Right lobe of liver (tissue), 6 donors: Measurements from ENCODE around the gene LRTM2. TPM values are rescaled to one million over a fixed set of nuclear protein-coding genes. Genes with fewer than 3 reads are reported as not detected.

Experiments used
- ATAC-seq, 4 donors: fragments of 200-7000 bp; cut with Tn5 transposase; one replicate each; pipeline ENCODE4 v1.9.1; 2020; ENCODE audit warnings: mild to moderate bottlenecking in 4 of 4, moderate library complexity in 4 of 4
- DNase-seq, 3 donors: peaks; one replicate each; pipeline ENCODE4 v3.0.0-alpha.2; 2020
- H3K27ac ChIP-seq, 3 donors: fragments of 200-600 bp; one replicate each; pipeline ENCODE4 v1.8.0; 2022
- H3K27me3 ChIP-seq, 2 donors: fragments of 200-600 bp; one replicate each; pipeline ENCODE4 v1.8.0; 2022
- H3K36me3 ChIP-seq, 4 donors: fragments of 200-600 bp; sonication (generic) in 1 of 4; one replicate each; pipeline versions ENCODE4 v1.5.1 to v1.8.0; 2017 to 2022; ENCODE audit warnings: control low read depth in 1 of 4
- H3K4me1 ChIP-seq, 4 donors: fragments of 200-600 bp; sonication (generic) in 1 of 4; one replicate each; pipeline versions ENCODE4 v1.5.1 to v1.8.0; 2017 to 2022; ENCODE audit warnings: control low read depth in 1 of 4
- H3K4me3 ChIP-seq, 3 donors: fragments of 200-600 bp; one replicate each; pipeline ENCODE4 v1.8.0; 2022
- H3K9me3 ChIP-seq, 4 donors: fragments of 200-600 bp; sonication (generic) in 1 of 4; one replicate each; pipeline versions ENCODE4 v1.5.1 to v1.8.0; 2017 to 2022; ENCODE audit warnings: control low read depth in 1 of 4
- CTCF ChIP-seq, 4 donors: fragments of 200-600 bp in 3 of 4; fragments of 450-650 bp in 1 of 4; IDR thresholded peaks; one replicate each; pipeline versions ENCODE4 v1.5.1 to v1.8.0; 2016 to 2022; ENCODE audit warnings: antibody characterized with exemption in 4 of 4, mild to moderate bottlenecking in 2 of 4
- POLR2A ChIP-seq: fragments of 450-650 bp; IDR thresholded peaks from one replicate; pipeline ENCODE4 v1.6.1; 2017; ENCODE audit warnings: antibody characterized with exemption, mild to moderate bottlenecking
- WGBS: methylation state at CpG from one replicate; pipeline ENCODE4 v1.1.6; 2018; ENCODE audit warnings: low coverage, low lambda C conversion rate; ENCODE audit not compliant: insufficient coverage; ENCODE audit errors: missing lambda C conversion rate; 5-methylcytosine and 5-hydroxymethylcytosine counted together
- intact Hi-C, 2 donors: fragments of 100-400 bp; cut with DNase I; formaldehyde crosslinking; loops; one replicate each; pipeline versions ENCODE4 v1.11.2 to v1.14.1; 2022
- total RNA-seq, 6 experiments: library from RNA; depleted of rRNA in 2 of 6; stranded (reverse); fragments of >200 nt in 2 of 6; fragmentation: NEBNext Ultra II Directional in 3 of 6; extraction: Animal tissue kit (Norgen Biotek cat#: 25700) in 3 of 6; gene quantifications; one replicate each; pipeline versions ENCODE4 v1.1.0 to v1.2.4, GENCODE V29; 2016 to 2023
- donor health status: DM: no; HTN: yes; CAD: no.
- donor health status: DM: no; HTN: no; CAD: no.
- donor health status: DM: no; HTN: no; CAD: no.
- donor health status: DM: no; HTN: yes; CAD: no.
- donor health status: DM: no; HTN: yes; CAD: no.

Gene LRTM2
- total RNA-seq, 6 experiments from 2014 or later = not detected

- TF ChIP-seq CTCF (IDR thresholded peaks at IDR 0.05) = no peak
- TF ChIP-seq POLR2A = no peak
- Histone ChIP-seq H3K27me3 (no peaks in the 10 kb centered on the region), H3K9me3 (no peaks in the 10 kb centered on the region), H3K4me1 (no peaks in the 10 kb centered on the region), H3K4me3 (no peak overlapping the region), H3K36me3 (no peaks in the 10 kb centered on the region), H3K27ac (no peak overlapping the region)
- ATAC-seq (no peak), DNase-seq (peak in 2 of 3 donors; percentile 33 to 38)
- intact Hi-C loops = no loop called here
- 52% methylated on average over 10 of the region's 18 CpGs for WGBS
Measured at GRCh38 chr12:1842183-1842904, 22.0 kb downstream of the LRTM2 start.

- Histone ChIP-seq H3K27me3 (no peaks in the 10 kb centered on the region), H3K4me3 (no peak overlapping the region), H3K36me3 (no peaks in the 10 kb centered on the region), H3K9me3 (no peaks in the 10 kb centered on the region), H3K4me1 (no peaks in the 10 kb centered on the region), H3K27ac (no peak overlapping the region)
- DNase-seq (peak in 2 of 3 donors; percentile 33 to 43), ATAC-seq (no peak)
- intact Hi-C loops = no loop called here
- TF ChIP-seq POLR2A (no peak), CTCF (IDR thresholded peaks at IDR 0.05) (no peak)
- 69% methylated on average over 11 of the region's 16 CpGs for WGBS
Measured at GRCh38 chr12:1842905-1843640, 22.7 kb downstream of the LRTM2 start.

- Histone ChIP-seq H3K36me3 (no peaks in the 10 kb centered on the region), H3K4me3 (no peak overlapping the region), H3K9me3 (no peaks in the 10 kb centered on the region), H3K27me3 (no peaks in the 10 kb centered on the region), H3K4me1 (no peaks in the 10 kb centered on the region), H3K27ac (no peak overlapping the region)
- TF ChIP-seq POLR2A (no peak), CTCF (IDR thresholded peaks at IDR 0.05) (no peak)
- ATAC-seq = no peak
- peak in 1 of 3 donors; percentile 33 for DNase-seq
- WGBS = 39% methylated on average over 3 of the region's 3 CpGs
- intact Hi-C loops = no loop called here
Measured at GRCh38 chr12:1843641-1844005, 23.3 kb downstream of the LRTM2 start.

- no peak for ATAC-seq
- Histone ChIP-seq H3K36me3 (no peaks in the 10 kb centered on the region), H3K27ac (no peak overlapping the region), H3K27me3 (no peaks in the 10 kb centered on the region), H3K9me3 (no peaks in the 10 kb centered on the region), H3K4me3 (no peak overlapping the region), H3K4me1 (no peaks in the 10 kb centered on the region)
- no peak for TF ChIP-seq POLR2A
- TF ChIP-seq CTCF (IDR thresholded peaks at IDR 0.05) = no peak
- peak in 1 of 3 donors; percentile 37 for DNase-seq
- intact Hi-C loops = no loop called here
- no CpG with 5 or more reads among the region's 10 CpGs for WGBS
Measured at GRCh38 chr12:1844223-1844622, 23.9 kb downstream of the LRTM2 start.
